GM12892 (cell line): ENCODE data around the gene POLR2E.

ENCODE experiments used
- POLR2A ChIP-seq: IDR thresholded peaks from 2 replicates; pipeline ENCODE4 v1.6.1; 2011; ENCODE audit warnings: low read depth, low read length, control low read depth
- POLR2AphosphoS5 ChIP-seq: IDR thresholded peaks from 2 replicates; pipeline ENCODE4 v1.6.1; 2011; ENCODE audit warnings: low read depth, low read length, control low read depth
- TAF1 ChIP-seq: IDR thresholded peaks from 2 replicates; pipeline ENCODE4 v1.6.1; 2011; ENCODE audit warnings: low read depth, mild to moderate bottlenecking, control low read depth, low read length, borderline replicate concordance

DNA sequence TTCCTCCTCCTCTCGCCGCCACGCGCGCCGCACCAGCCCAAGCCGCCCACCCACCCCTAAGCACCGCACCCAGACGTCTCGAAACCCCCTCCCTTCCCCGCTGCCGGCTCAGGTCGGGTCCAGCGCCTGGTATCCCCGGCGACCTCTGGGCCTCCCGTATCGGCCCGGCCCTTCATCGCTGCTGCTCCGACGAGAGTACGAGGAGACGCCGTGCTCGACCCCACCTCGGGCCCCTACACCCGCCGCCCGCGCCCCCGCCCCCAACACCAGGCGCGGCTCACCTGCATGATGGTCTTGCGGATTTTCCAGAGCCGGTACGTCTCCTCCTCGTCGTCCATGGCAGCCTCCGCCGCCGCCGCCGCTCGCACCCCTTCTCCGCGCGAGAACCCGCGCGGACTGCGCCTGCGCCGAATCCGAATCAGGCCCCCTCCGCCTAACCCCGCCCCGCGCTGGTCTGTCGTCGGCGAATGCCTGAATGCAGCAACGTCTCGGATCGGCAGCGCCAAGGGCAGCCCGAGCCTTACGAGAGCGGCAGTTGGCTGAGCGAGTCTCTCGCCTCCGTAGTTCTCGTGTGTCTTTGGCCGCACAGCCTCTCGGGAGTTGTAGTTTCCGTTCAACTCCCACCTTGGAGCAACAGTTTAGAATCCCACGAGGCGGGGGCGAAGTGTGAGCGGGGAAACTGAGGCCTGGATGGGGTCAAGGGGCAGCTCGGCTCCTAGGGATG is at the start of gene POLR2E:
- peak; percentile 46; the same call in 1 of the 2 replicates for TF ChIP-seq TAF1
- peak; percentile 54; the same call in 1 of the 2 replicates for TF ChIP-seq POLR2AphosphoS5
- TF ChIP-seq POLR2A: peak; percentile 79
